ENCODE data around the gene PCDHGB3.
"Not testable (repeated sequence)": the region's sequence is repeated elsewhere in the genome, so short reads cannot be mapped to it uniquely, and the experiment has no call there.

Gene PCDHGB3

GRCh38 chr5:141343242-141343952 lies 26.6 kb upstream of the PCDHGB3 start, which contains the start of gene PCDHGA3:
Gene PCDHGA3 (plus strand): TSS chr5:141343829. CDS start chr5:141344034, 205 bp downstream.
- Histone ChIP-seq H3K9me3 (ENCODE audit: insufficient read depth, low read depth, low read length) (peaks cover 44% of the 10 kb centered on the region), H3K4me1 (ENCODE audit: insufficient read depth, low read length) (no peaks in the 10 kb centered on the region), H3K27me3 (ENCODE audit: insufficient read depth, low read length) (no peaks in the 10 kb centered on the region; the same call in 1 of the 2 replicates), H3K4me3 (ENCODE audit: low read length) (peak within 1 kb of the TSS; percentile 58), H3K27ac (ENCODE audit: low read depth, low read length) (peak within 1 kb of the TSS; percentile 25; the same call in 1 of the 2 replicates), H3K36me3 (ENCODE audit: insufficient read depth, low read length) (no peaks in the 10 kb centered on the region), H3K9ac (ENCODE audit: low read depth, low read length) (peak within 1 kb of the TSS; percentile 63)
- WGBS = 40% methylated on average over 6 of the region's 9 CpGs

- no peaks in the 10 kb centered on the region for H3K36me3 ChIP-seq (ENCODE audit: insufficient read depth, low read length)
- no peaks in the 10 kb centered on the region; the same call in 1 of the 2 replicates for H3K27me3 ChIP-seq (ENCODE audit: insufficient read depth, low read length)
- peak overlapping the region; percentile 25; the same call in 1 of the 2 replicates for H3K27ac ChIP-seq (ENCODE audit: low read depth, low read length)
- H3K4me3 ChIP-seq (ENCODE audit: low read length) = peak overlapping the region; percentile 58
- peaks cover 43% of the 10 kb centered on the region for H3K9me3 ChIP-seq (ENCODE audit: insufficient read depth, low read depth, low read length)
- H3K9ac ChIP-seq (ENCODE audit: low read depth, low read length) = peak overlapping the region; percentile 63
- H3K4me1 ChIP-seq (ENCODE audit: insufficient read depth, low read length) = no peaks in the 10 kb centered on the region
- WGBS = 60% methylated on average over 31 of the region's 31 CpGs
Measured at GRCh38 chr5:141343953-141344463, 26.0 kb upstream of the PCDHGB3 start.

GRCh38 chr5:141345327-141345726 lies 24.7 kb upstream of the PCDHGB3 start:
- Histone ChIP-seq H3K9me3 (ENCODE audit: insufficient read depth, low read depth, low read length) (peaks cover 37% of the 10 kb centered on the region), H3K9ac (ENCODE audit: low read depth, low read length) (no peak overlapping the region), H3K27me3 (ENCODE audit: insufficient read depth, low read length) (no peaks in the 10 kb centered on the region; the same call in 1 of the 2 replicates), H3K4me3 (ENCODE audit: low read length) (no peak overlapping the region), H3K36me3 (ENCODE audit: insufficient read depth, low read length) (no peaks in the 10 kb centered on the region), H3K27ac (ENCODE audit: low read depth, low read length) (no peak overlapping the region), H3K4me1 (ENCODE audit: insufficient read depth, low read length) (no peaks in the 10 kb centered on the region)
- 95% methylated on average over 20 of the region's 20 CpGs for WGBS

- not testable (repeated sequence) for H3K4me1 ChIP-seq (ENCODE audit: insufficient read depth, low read length); H3K36me3 ChIP-seq (ENCODE audit: insufficient read depth, low read length); H3K9ac ChIP-seq (ENCODE audit: low read depth, low read length); H3K27me3 ChIP-seq (ENCODE audit: insufficient read depth, low read length); H3K27ac ChIP-seq (ENCODE audit: low read depth, low read length); H3K4me3 ChIP-seq (ENCODE audit: low read length)
- peaks cover 42% of the 10 kb centered on the region for H3K9me3 ChIP-seq (ENCODE audit: insufficient read depth, low read depth, low read length)
- WGBS = 95% methylated on average over 27 of the region's 35 CpGs
Measured at GRCh38 chr5:141346017-141346416, 24.0 kb upstream of the PCDHGB3 start.

GRCh38 chr5:141349917-141350619 lies 20.0 kb upstream of the PCDHGB3 start, which contains the start of gene PCDHGB1:
Gene PCDHGB1 (plus strand): TSS chr5:141350099. CDS start chr5:141350261, 162 bp downstream.
- Histone ChIP-seq H3K9me3 (ENCODE audit: insufficient read depth, low read depth, low read length) (peaks cover 57% of the 10 kb centered on the region), H3K4me3 (ENCODE audit: low read length) (peak within 1 kb of the TSS; percentile 43), H3K27ac (ENCODE audit: low read depth, low read length) (no peak within 1 kb of the TSS), H3K9ac (ENCODE audit: low read depth, low read length) (no peak within 1 kb of the TSS; the same call in 1 of the 2 replicates), H3K36me3 (ENCODE audit: insufficient read depth, low read length) (no peaks in the 10 kb centered on the region), H3K4me1 (ENCODE audit: insufficient read depth, low read length) (no peaks in the 10 kb centered on the region), H3K27me3 (ENCODE audit: insufficient read depth, low read length) (no peaks in the 10 kb centered on the region)
- 81% methylated on average over 29 of the region's 29 CpGs for WGBS

- 96% methylated on average over 29 of the region's 36 CpGs for WGBS
- Histone ChIP-seq H3K9ac (ENCODE audit: low read depth, low read length) (no peak overlapping the region), H3K27me3 (ENCODE audit: insufficient read depth, low read length) (no peaks in the 10 kb centered on the region), H3K36me3 (ENCODE audit: insufficient read depth, low read length) (no peaks in the 10 kb centered on the region), H3K27ac (ENCODE audit: low read depth, low read length) (no peak overlapping the region), H3K9me3 (ENCODE audit: insufficient read depth, low read depth, low read length) (peaks cover 62% of the 10 kb centered on the region), H3K4me3 (ENCODE audit: low read length) (no peak overlapping the region), H3K4me1 (ENCODE audit: insufficient read depth, low read length) (no peaks in the 10 kb centered on the region)
Measured at GRCh38 chr5:141351591-141351990, 18.5 kb upstream of the PCDHGB3 start.

- Histone ChIP-seq H3K9ac (ENCODE audit: low read depth, low read length) (no peak within 1 kb of the TSS), H3K36me3 (ENCODE audit: insufficient read depth, low read length) (no peaks in the 10 kb centered on the region), H3K27me3 (ENCODE audit: insufficient read depth, low read length) (no peaks in the 10 kb centered on the region), H3K4me3 (ENCODE audit: low read length) (no peak within 1 kb of the TSS), H3K4me1 (ENCODE audit: insufficient read depth, low read length) (no peaks in the 10 kb centered on the region), H3K9me3 (ENCODE audit: insufficient read depth, low read depth, low read length) (peaks cover 54% of the 10 kb centered on the region), H3K27ac (ENCODE audit: low read depth, low read length) (no peak within 1 kb of the TSS)
- WGBS = 95% methylated on average over 29 of the region's 29 CpGs
Measured at GRCh38 chr5:141354900-141355469, 15.1 kb upstream of the PCDHGB3 start, which contains the start of gene PCDHGA4. Gene PCDHGA4 (plus strand): TSS chr5:141355021. CDS start chr5:141355108, 87 bp downstream.

GRCh38 chr5:141355641-141356040 lies 14.4 kb upstream of the PCDHGB3 start:
- no peaks in the 10 kb centered on the region for H3K27me3 ChIP-seq (ENCODE audit: insufficient read depth, low read length)
- H3K27ac ChIP-seq (ENCODE audit: low read depth, low read length) = no peak overlapping the region
- 96% methylated on average over 24 of the region's 24 CpGs for WGBS
- peaks cover 52% of the 10 kb centered on the region for H3K9me3 ChIP-seq (ENCODE audit: insufficient read depth, low read depth, low read length)
- no peaks in the 10 kb centered on the region for H3K4me1 ChIP-seq (ENCODE audit: insufficient read depth, low read length)
- no peak overlapping the region for H3K4me3 ChIP-seq (ENCODE audit: low read length)
- H3K36me3 ChIP-seq (ENCODE audit: insufficient read depth, low read length) = peaks cover under 1% of the 10 kb centered on the region; the same call in 1 of the 2 replicates
- H3K9ac ChIP-seq (ENCODE audit: low read depth, low read length) = no peak overlapping the region

- Histone ChIP-seq H3K4me3 (ENCODE audit: low read length) (no peak overlapping the region), H3K27ac (ENCODE audit: low read depth, low read length) (no peak overlapping the region), H3K9me3 (ENCODE audit: insufficient read depth, low read depth, low read length) (peaks cover 53% of the 10 kb centered on the region), H3K27me3 (ENCODE audit: insufficient read depth, low read length) (no peaks in the 10 kb centered on the region), H3K36me3 (ENCODE audit: insufficient read depth, low read length) (peaks cover 4% of the 10 kb centered on the region; the same call in 1 of the 2 replicates), H3K4me1 (ENCODE audit: insufficient read depth, low read length) (no peaks in the 10 kb centered on the region), H3K9ac (ENCODE audit: low read depth, low read length) (no peak overlapping the region)
- WGBS = 89% methylated on average over 5 of the region's 5 CpGs
Measured at GRCh38 chr5:141356133-141356532, 13.9 kb upstream of the PCDHGB3 start.

GRCh38 chr5:141356950-141357349 lies 13.1 kb upstream of the PCDHGB3 start:
- WGBS = 94% methylated on average over 19 of the region's 19 CpGs
- Histone ChIP-seq H3K27me3 (ENCODE audit: insufficient read depth, low read length) (no peaks in the 10 kb centered on the region), H3K36me3 (ENCODE audit: insufficient read depth, low read length) (peaks cover 4% of the 10 kb centered on the region; the same call in 1 of the 2 replicates), H3K4me1 (ENCODE audit: insufficient read depth, low read length) (no peaks in the 10 kb centered on the region), H3K27ac (ENCODE audit: low read depth, low read length) (no peak overlapping the region), H3K4me3 (ENCODE audit: low read length) (no peak overlapping the region), H3K9ac (ENCODE audit: low read depth, low read length) (no peak overlapping the region), H3K9me3 (ENCODE audit: insufficient read depth, low read depth, low read length) (peaks cover 52% of the 10 kb centered on the region)
